Stimulated activated naive CD4-positive, alpha-beta T cell treated with Interleukin-2 at 50 U/mL for 16 hours (primary cell): ENCODE measurements around the gene RORB.

ENCODE experiments used
- DNase-seq: peaks from one replicate; lab custom pipeline; 2025; lab: John Stamatoyannopoulos, UW

RORB gene

GRCh38 chr9:74496819-74497747 is at the start of gene RORB:
RORB (plus strand) TSS chr9:74497335; CDS start chr9:74497977, 642 bp downstream.
- peak; percentile 2 for DNase-seq

DNA sequence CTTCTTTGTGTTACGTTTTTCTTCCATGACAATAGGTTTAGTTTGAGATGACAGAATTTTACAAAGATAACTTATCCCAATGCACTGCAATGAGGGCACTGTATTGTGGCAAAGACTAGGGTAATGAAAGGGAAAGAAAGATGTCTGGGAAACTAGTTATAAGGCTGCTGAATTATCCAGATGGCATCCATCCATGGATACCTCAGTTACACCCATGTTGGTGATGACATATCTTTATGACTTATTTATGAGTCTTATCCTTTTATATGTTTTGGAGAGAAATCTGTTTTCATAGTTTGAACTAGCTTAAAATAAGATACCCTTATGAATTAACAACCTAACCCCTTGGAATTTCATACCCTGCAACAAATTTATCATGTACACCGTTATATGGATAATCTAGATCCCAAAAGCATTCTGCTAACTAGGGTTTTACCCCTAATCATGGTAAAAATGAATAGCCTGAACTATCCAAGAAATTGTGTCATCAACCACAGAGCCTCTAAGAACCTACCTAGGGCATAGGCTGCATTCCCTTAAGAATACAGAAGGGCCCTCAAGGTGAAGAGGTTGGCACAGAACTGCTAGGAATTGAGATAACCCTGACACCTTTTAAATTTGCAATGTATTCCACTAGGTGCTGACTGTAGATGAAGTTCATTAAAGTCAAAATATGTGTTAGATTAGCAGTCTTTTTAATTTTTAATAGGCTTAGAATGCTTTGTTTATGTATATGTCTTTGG is 49.5 kb upstream of the RORB start:
- DNase-seq = no peak

DNA sequence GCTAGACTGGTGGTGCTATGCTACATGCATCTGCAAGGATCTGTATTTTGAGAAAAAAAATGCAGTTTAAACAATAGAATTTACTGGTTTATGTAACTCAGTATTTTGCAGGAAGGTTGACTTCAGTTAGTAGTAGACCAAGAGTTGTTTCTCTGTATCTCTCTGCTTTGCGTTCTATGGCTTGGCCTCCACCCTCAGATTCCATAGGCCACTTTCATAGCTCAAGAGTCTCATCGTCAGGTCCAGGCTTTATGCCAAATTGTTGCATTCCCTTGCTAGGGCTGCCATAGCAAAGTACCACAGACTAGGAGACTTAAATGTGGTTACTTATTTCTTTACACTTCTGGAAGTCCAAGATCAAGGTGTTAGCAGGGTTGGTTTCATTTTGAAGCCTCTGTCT is 48.1 kb upstream of the RORB start:
- DNase-seq = no peak

DNA sequence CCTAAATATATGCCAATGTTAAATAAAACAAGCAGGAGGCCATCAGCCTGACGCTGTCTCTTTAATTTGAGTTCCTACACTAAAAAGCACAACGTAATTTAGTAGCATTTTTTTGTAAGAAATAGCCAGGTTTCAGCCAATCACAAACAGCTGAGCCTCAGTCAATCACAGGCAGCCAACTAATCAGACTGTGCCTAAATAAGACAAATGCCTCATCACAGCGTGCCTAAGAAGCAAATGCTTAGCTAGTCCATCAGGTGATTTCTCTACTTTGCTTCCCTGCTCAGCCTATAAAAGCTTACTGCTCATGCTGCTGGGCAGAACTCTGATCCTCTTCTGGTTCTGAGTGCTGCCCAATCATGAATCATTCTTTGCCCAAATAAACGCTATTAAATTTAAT is 38.3 kb upstream of the RORB start:
- no peak for DNase-seq

DNA sequence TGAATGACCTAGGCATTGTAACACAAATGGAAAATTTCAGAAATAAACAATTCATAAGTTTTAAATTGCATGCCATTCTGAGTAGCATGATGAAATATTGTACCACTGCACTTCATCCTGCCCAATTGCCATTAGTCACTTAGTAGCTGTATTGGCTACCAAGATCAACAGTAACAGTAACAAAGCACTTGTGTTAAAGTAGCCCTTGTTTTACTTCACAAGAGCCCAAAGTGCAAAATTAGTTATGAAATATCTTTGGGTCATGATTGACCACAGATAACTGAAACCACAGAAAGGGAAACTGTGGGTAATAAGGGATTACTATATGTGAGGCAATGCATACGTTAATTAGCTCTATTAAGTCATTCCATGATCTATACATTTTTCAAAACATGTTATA is 33.3 kb upstream of the RORB start:
- DNase-seq = no peak

GRCh38 chr9:74478606-74479005 is 18.5 kb upstream of the RORB start:
- DNase-seq = no peak

DNA sequence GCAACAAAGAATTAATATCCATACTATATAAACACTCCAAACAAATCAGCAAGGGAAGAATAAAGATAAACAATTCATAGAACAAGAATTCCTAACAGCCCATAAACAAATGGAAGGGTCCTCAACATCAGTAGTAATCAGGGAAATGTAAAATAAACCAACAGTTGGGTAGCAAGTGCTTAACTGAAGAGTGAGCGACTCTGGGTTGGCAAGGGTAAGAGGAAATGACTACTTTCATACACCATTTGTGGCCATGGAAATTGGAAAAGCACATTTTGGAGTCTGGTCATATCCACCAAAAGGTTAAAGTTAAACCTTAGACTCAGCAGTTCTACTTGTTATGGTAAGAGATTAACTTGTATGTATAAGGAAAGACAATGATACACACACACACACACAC is 17.4 kb upstream of the RORB start:
- no peak for DNase-seq

DNA sequence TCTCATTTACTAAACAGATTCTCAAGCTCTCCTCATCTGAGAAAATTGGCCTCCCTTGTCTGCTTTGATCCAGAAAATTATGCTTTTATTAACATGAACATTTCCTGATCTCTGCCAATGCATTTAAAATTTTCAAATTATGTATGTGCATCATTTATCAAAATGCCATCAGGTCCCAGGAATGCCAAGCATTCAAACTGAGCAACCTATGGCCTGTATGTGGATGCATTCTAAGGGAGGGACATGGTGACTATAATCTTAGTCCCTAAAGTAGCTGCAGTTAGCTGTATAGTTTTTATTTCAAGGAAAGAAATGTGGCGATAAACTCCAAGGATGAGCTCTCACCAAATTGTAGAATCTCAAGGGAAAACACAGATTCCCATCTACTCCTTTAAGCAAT is 9.7 kb upstream of the RORB start:
- DNase-seq = no peak

GRCh38 chr9:74493512-74493911 is 3.6 kb upstream of the RORB start:
- no peak for DNase-seq

GRCh38 chr9:74494490-74494889 is 2.6 kb upstream of the RORB start:
- DNase-seq = no peak

- DNase-seq = no peak
These were observed 729 bp upstream of the RORB start for GRCh38 chr9:74496406-74496805.

GRCh38 chr9:74497748-74498620 is 849 bp downstream of the RORB start:
- DNase-seq = no peak

- no peak for DNase-seq
These were observed 1.5 kb downstream of the RORB start for GRCh38 chr9:74498621-74499095.

- DNase-seq = no peak
These were observed 2.0 kb downstream of the RORB start for GRCh38 chr9:74499111-74499601.

- no peak for DNase-seq
These were observed 2.8 kb downstream of the RORB start for GRCh38 chr9:74499770-74500583.

GRCh38 chr9:74500584-74500924 is 3.4 kb downstream of the RORB start:
- no peak for DNase-seq

GRCh38 chr9:74501570-74501969 is 4.4 kb downstream of the RORB start:
- DNase-seq = no peak

- no peak for DNase-seq
These were observed 6.1 kb downstream of the RORB start for GRCh38 chr9:74503219-74503618.

DNA sequence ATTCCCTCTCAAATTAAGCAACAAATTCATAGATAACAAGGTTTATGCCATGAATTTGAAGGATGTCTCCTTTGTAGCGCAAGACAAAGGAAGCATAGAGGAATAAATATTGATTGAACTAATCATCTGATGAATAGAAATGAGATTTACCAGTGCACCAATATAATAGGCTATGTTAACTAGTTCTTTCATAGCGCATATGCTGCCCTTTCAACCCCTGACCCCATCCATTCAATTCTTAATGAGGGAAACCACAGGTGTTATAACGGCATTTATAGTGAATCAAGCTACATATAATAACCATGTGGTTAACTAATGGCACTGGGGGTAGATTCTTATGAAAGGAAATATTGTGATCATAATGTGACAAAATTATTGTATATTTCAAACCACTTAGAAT is 6.5 kb downstream of the RORB start:
- DNase-seq = no peak

GRCh38 chr9:74511333-74511732 is 14.2 kb downstream of the RORB start:
- DNase-seq = no peak

- DNase-seq = no peak
These were observed 15.3 kb downstream of the RORB start for GRCh38 chr9:74512416-74512815.
